ENCODE measurements around the gene IL36A.

DNA sequence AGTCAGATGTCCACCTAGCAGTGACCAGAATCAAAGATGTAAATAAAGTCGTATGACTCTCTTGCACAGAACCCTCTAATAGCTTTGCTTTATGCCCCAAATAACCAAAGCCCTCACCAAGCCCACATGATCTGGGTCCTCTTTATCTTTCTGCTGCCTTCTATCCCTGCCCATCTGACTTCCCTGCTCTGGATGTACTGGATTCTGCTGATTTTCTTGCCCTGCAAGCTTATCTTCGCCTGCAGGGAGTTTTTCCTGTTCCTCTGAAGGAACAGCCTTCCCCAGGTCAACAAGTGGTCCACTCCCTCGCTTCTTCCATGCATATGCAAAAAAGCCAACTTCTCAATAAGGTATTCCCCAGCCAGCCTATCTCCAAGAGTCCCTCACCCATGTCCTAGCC lies 28.8 kb downstream of the IL36A start:
- TF ChIP-seq, protein P1, sequence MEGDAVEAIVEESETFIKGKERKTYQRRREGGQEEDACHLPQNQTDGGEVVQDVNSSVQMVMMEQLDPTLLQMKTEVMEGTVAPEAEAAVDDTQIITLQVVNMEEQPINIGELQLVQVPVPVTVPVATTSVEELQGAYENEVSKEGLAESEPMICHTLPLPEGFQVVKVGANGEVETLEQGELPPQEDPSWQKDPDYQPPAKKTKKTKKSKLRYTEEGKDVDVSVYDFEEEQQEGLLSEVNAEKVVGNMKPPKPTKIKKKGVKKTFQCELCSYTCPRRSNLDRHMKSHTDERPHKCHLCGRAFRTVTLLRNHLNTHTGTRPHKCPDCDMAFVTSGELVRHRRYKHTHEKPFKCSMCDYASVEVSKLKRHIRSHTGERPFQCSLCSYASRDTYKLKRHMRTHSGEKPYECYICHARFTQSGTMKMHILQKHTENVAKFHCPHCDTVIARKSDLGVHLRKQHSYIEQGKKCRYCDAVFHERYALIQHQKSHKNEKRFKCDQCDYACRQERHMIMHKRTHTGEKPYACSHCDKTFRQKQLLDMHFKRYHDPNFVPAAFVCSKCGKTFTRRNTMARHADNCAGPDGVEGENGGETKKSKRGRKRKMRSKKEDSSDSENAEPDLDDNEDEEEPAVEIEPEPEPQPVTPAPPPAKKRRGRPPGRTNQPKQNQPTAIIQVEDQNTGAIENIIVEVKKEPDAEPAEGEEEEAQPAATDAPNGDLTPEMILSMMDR (IDR thresholded peaks at IDR 0.05): no peak
- TF ChIP-seq POLR2A (IDR thresholded peaks at IDR 0.05): no peak
